Adrenal gland (tissue), 12 donors: Measurements from ENCODE around the gene FSTL1. TPM values are rescaled to one million over a fixed set of nuclear protein-coding genes. Genes with fewer than 3 reads are reported as not detected.

ENCODE experiments used
- DNase-seq, 7 donors: peaks; one replicate each; pipeline ENCODE4 v3.0.0-alpha.2; 2019 to 2020
- H3K27ac ChIP-seq, 5 donors: fragments of 200-600 bp; sonication (generic) in 4 of 5; 1 replicate in 3 of 5; 2 replicates in 2 of 5; pipeline versions ENCODE4 v1.5.1 to v1.8.0; 2016 to 2020; ENCODE audit warnings: mild to moderate bottlenecking in 1 of 5
- H3K27me3 ChIP-seq: fragments of 200-600 bp; 2 replicates; pipeline ENCODE4 v1.8.0; 2021
- H3K36me3 ChIP-seq, 2 donors: fragments of 200-600 bp; replicated peaks in 1 of 2; 1 replicate in 1 of 2; 2 replicates in 1 of 2; pipeline versions ENCODE4 v1.5.1 to v1.8.0; 2018 to 2022
- H3K4me1 ChIP-seq, 2 donors: fragments of 200-600 bp; replicated peaks in 1 of 2; 1 replicate in 1 of 2; 2 replicates in 1 of 2; pipeline versions ENCODE4 v1.5.1 to v1.8.0; 2018 to 2021
- H3K4me3 ChIP-seq, 4 donors: fragments of 200-600 bp; sonication (generic) in 3 of 4; one replicate each; pipeline ENCODE4 v1.5.1; 2016 to 2018
- H3K9me3 ChIP-seq, 3 donors: fragments of 200-600 bp; sonication (generic) in 1 of 3; replicated peaks in 1 of 3; 1 replicate in 2 of 3; 2 replicates in 1 of 3; pipeline versions ENCODE4 v1.5.1 to v1.8.0; 2016 to 2021
- POLR2A ChIP-seq, 2 donors: fragments of 450-650 bp; IDR thresholded peaks; one replicate each; pipeline ENCODE4 v1.6.1; 2017; ENCODE audit warnings: antibody characterized with exemption in 2 of 2, mild to moderate bottlenecking in 2 of 2, moderate library complexity in 1 of 2
- WGBS, 4 donors: extraction: QIAGEN DNeasy Blood & Tissue Kit in 2 of 4; methylation state at CpG; one replicate each; pipeline versions ENCODE4 v1.1.5 to v1.1.7; 2013 to 2017; 5-methylcytosine and 5-hydroxymethylcytosine counted together
- intact Hi-C, 2 donors: fragments of 100-400 bp; cut with DNase I; formaldehyde crosslinking; loops; one replicate each; pipeline versions ENCODE4 v1.14.1 to v1.15.0; 2022 to 2023
- polyA plus RNA-seq, 3 donors: library from polyadenylated mRNA; stranded (reverse); fragments of 200-250 nt in 2 of 3; fragments of 350-450 nt in 1 of 3; fragmentation: Illumina TruSeq in 1 of 3; extraction: RNeasy Lipid Tissue Mini Kit (QIAGEN cat#74804) in 1 of 3; gene quantifications; one replicate each; pipeline ENCODE4 v1.2.3, GENCODE V29; 2013 to 2014
- total RNA-seq, 9 donors: library from RNA; depleted of rRNA in 4 of 9; stranded (reverse); fragments of >200 nt in 4 of 9; fragments of 120-200 nt in 1 of 9; fragmentation: NEBNext Ultra II Directional in 1 of 9; extraction: Animal tissue kit (Norgen Biotek cat#: 25700) in 1 of 9; gene quantifications; one replicate each; pipeline versions ENCODE4 v1.1.0 to v1.2.4, GENCODE V29; 2013 to 2023
- TF ChIP-seq, protein P1 (sequence below), 6 experiments: fragments of 450-650 bp in 4 of 6; fragments of 200-600 bp in 2 of 6; sonication (generic) in 1 of 6; IDR thresholded peaks; 1 replicate in 5 of 6; 2 replicates in 1 of 6; pipeline versions ENCODE4 v1.5.1 to v1.8.0; 2016 to 2021; ENCODE audit warnings: antibody characterized with exemption in 6 of 6, mild to moderate bottlenecking in 2 of 6, moderate library complexity in 1 of 6
- donor health status: healthy with polysubstance abuse.
- donor health status: Bipolar disorder and iron deficiency.
- donor health status: DM: yes; HTN: yes; CAD: no.
- donor health status: DM: no; HTN: no; CAD: no.
- donor health status: DM: no; HTN: no; CAD: no.
- donor health status: DM: yes; HTN: yes; CAD: no.

The FSTL1 gene
- total and polyA plus RNA-seq, 12 donors = 45.6 to 625 (median 306) TPM

DNA sequence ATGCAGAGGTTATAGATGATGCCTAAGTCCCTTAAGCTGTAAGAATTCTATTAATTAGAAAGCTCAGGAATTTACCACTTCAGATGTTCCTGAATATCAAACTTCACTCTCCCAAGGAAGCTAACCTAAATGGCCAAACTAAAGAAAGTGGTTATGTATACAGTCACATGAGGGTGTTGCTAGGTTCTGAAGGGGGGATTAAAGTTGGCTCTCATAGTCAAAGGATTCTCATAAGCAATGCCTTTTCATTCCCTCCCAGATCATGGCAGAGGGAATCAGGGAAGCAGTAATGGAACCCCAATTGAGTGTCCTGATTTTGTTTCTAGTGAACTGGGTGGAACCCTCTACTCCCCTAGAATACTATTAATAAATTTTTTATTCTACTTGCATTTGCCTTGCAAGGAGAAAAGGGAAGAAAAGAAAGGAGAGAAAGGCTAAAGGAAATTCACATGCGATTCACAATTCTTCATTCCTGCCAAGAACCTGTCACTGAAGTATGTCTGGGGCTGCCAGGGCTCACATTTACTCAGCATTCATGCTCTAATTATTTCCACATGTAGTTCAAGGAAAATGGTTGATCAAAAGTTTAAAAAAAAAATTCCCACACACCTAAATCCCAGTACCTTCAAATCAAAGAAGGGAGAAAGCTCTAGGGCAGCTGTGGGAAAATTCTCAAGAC is 25.1 kb downstream of the FSTL1 start:
- TF ChIP-seq, protein P1, sequence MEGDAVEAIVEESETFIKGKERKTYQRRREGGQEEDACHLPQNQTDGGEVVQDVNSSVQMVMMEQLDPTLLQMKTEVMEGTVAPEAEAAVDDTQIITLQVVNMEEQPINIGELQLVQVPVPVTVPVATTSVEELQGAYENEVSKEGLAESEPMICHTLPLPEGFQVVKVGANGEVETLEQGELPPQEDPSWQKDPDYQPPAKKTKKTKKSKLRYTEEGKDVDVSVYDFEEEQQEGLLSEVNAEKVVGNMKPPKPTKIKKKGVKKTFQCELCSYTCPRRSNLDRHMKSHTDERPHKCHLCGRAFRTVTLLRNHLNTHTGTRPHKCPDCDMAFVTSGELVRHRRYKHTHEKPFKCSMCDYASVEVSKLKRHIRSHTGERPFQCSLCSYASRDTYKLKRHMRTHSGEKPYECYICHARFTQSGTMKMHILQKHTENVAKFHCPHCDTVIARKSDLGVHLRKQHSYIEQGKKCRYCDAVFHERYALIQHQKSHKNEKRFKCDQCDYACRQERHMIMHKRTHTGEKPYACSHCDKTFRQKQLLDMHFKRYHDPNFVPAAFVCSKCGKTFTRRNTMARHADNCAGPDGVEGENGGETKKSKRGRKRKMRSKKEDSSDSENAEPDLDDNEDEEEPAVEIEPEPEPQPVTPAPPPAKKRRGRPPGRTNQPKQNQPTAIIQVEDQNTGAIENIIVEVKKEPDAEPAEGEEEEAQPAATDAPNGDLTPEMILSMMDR (IDR thresholded peaks at IDR 0.05) = no peak
- no peak for TF ChIP-seq POLR2A (IDR thresholded peaks at IDR 0.05)
- Histone ChIP-seq H3K4me1 (peaks cover 64 to 79% of the 10 kb centered on the region in 2 donors), H3K27me3 (no peaks in the 10 kb centered on the region), H3K27ac (peak overlapping the region; percentile 20 to 86 (median 77)), H3K36me3 (peaks cover 0 to 11% of the 10 kb centered on the region in 2 donors), H3K9me3 (no peaks in the 10 kb centered on the region), H3K4me3 (no peak overlapping the region)
- intact Hi-C loops = no loop called here
- DNase-seq = peak in 6 of 7 donors; percentile 62 to 87 (median 74)
- 12 to 24% (median 15%) methylated on average over 1 of the region's 1 CpG for WGBS, 4 donors

- H3K4me1 ChIP-seq = peaks cover 70 to 79% of the 10 kb centered on the region in 2 donors
- H3K27me3 ChIP-seq = no peaks in the 10 kb centered on the region
- TF ChIP-seq, protein P1 (IDR thresholded peaks at IDR 0.05) = no peak
- TF ChIP-seq POLR2A (IDR thresholded peaks at IDR 0.05) = no peak
- WGBS, 4 donors = 47 to 65% (median 54%) methylated on average over 5 of the region's 5 CpGs
- H3K9me3 ChIP-seq = no peaks in the 10 kb centered on the region
- H3K27ac ChIP-seq = peak overlapping the region; percentile 20 to 86 (median 77)
- intact Hi-C loops = no loop called here
- no peak for DNase-seq
- H3K36me3 ChIP-seq = peaks cover 0 to 4% of the 10 kb centered on the region in 2 donors
- no peak overlapping the region for H3K4me3 ChIP-seq
These were observed 25.7 kb downstream of the FSTL1 start for GRCh38 chr3:120424976-120425570.

- H3K4me1 ChIP-seq = peaks cover 75 to 81% of the 10 kb centered on the region in 2 donors
- H3K27me3 ChIP-seq = no peaks in the 10 kb centered on the region
- peaks cover 0 to 4% of the 10 kb centered on the region in 2 donors for H3K36me3 ChIP-seq
- intact Hi-C loops = no loop called here
- peak overlapping the region in 2 of 5 donors; percentile 77 to 86 for H3K27ac ChIP-seq
- no peak for TF ChIP-seq POLR2A (IDR thresholded peaks at IDR 0.05)
- TF ChIP-seq, protein P1 (IDR thresholded peaks at IDR 0.05) = no peak
- 41 to 57% (median 54%) methylated on average over 6 of the region's 6 CpGs for WGBS, 4 donors
- no peaks in the 10 kb centered on the region for H3K9me3 ChIP-seq
- no peak for DNase-seq
- H3K4me3 ChIP-seq = no peak overlapping the region
These were observed 26.3 kb downstream of the FSTL1 start for GRCh38 chr3:120424506-120424905.

DNA sequence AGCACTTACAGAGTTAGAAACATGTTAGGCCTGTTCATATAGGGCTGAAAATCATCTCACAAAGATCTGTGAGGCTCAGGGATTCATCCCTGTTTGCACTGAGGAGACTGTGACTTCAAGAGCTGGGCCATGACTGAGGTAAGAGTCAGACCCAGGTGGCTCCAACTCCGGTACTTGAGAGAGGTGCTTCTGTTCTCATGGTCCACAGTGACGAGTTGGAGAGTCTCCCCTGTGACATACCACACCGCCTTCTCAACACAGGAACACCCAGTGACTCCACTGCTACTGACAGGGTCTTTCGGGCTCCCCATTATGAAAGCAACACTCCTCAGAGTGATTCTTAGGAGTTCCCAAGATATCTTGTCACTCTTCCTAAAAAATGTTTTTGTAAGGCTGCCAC is 27.4 kb downstream of the FSTL1 start:
- DNase-seq = no peak
- Histone ChIP-seq H3K27me3 (no peaks in the 10 kb centered on the region), H3K4me1 (peaks cover 86 to 91% of the 10 kb centered on the region in 2 donors), H3K27ac (peak overlapping the region in 3 of 5 donors; percentile 54 to 86 (median 80)), H3K4me3 (no peak overlapping the region), H3K9me3 (no peaks in the 10 kb centered on the region), H3K36me3 (peaks cover 0 to 4% of the 10 kb centered on the region in 2 donors)
- TF ChIP-seq, protein P1 (IDR thresholded peaks at IDR 0.05) = no peak
- WGBS, 4 donors = 84 to 96% (median 91%) methylated on average over 3 to 4 of the region's 4 CpGs
- intact Hi-C loops = no loop called here
